OCI-LY3 (cell line): ENCODE data around the gene HYAL2.

Experiments used
- EZH2phosphoT487 ChIP-seq: fragments of 200-600 bp; shearing (Covaris generic); IDR thresholded peaks from 2 replicates; pipeline ENCODE4 v1.6.1; 2018; ENCODE audit warnings: antibody characterized with exemption, mixed run types, low read depth
- TF ChIP-seq, protein P1 (sequence below): fragments of 200-600, 300-600 bp; sonication (generic); IDR thresholded peaks from 2 replicates; pipeline ENCODE4 v1.5.1; 2014; ENCODE audit warnings: antibody characterized with exemption, low read length, low read depth

DNA sequence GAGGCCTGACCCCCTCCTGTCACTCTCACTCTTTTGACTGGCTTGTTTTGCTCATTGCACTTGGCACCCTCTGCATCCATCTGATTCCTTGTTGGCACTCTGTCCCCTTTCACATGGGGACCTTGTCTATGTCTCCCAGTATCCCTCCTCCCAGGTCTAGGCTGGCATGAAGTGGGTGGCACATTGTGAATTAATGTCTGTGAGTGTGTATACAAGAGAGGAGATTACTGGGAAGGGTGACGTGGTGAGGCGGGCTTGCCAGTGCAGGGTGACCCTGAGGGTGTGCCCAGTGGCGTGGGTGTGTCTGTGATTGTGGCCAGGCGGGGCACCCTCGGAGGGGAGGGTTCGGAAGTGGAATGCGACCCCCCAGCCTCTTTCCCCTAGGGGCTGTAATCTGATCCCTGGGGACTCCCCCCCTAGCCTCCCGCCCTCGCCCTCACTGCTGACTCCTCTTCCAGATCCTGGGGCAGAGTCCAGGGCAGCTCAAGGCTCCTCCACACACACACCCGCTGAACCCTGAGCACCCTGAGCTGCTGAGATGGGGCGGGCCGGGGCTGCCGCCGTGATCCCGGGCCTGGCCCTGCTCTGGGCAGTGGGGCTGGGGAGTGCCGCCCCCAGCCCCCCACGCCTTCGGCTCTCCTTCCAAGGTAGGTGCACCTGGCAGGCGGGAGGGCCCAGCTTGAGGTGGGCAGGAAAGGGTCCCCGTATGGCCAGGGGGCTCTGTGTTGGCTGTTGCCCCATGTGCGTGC, 53.7 kb downstream of the HYAL2 start, which contains the start of gene SEMA3B:
- TF ChIP-seq, protein P1, sequence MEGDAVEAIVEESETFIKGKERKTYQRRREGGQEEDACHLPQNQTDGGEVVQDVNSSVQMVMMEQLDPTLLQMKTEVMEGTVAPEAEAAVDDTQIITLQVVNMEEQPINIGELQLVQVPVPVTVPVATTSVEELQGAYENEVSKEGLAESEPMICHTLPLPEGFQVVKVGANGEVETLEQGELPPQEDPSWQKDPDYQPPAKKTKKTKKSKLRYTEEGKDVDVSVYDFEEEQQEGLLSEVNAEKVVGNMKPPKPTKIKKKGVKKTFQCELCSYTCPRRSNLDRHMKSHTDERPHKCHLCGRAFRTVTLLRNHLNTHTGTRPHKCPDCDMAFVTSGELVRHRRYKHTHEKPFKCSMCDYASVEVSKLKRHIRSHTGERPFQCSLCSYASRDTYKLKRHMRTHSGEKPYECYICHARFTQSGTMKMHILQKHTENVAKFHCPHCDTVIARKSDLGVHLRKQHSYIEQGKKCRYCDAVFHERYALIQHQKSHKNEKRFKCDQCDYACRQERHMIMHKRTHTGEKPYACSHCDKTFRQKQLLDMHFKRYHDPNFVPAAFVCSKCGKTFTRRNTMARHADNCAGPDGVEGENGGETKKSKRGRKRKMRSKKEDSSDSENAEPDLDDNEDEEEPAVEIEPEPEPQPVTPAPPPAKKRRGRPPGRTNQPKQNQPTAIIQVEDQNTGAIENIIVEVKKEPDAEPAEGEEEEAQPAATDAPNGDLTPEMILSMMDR = no peak
- TF ChIP-seq EZH2phosphoT487 = no peak
